ENCODE measurements around the gene C1QL4. TPM values are rescaled to one million over a fixed set of nuclear protein-coding genes. Genes with fewer than 3 reads are reported as not detected.
"Not testable (repeated sequence)": the region's sequence is repeated elsewhere in the genome, so short reads cannot be mapped to it uniquely, and the experiment has no call there.

Gene C1QL4
- total RNA-seq, 3 donors from 2014 or later, result not detected

DNA sequence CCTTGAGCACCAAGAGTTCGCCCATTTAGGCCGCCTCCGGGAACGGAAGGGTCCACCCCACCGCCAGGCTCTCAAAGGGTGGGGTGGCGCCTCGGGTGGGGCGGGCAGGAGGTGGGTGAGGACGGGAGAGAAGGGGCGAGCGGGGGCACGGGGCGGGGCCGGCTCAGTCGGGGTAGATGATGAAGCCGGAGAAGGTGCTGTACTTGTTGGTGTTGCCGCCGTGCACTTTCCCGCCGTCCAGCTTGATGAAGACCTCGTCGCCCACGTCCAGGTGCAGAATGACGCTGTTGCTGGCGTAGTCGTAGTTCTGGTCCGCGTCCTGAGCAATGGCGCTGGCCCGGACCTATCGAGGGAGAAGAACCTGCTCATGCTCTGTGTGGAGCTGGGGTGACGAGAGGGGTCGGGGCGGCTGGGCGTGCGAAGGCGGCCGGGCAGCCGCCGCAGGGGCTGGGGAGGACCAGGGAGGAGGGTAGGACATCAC is 4.1 kb downstream of the C1QL4 start:
- Mint-ChIP-seq H3K4me1 (ENCODE audit: low read depth) (peaks cover 14% of the 10 kb centered on the region), H3K4me3 (peak overlapping the region; percentile 37), H3K9me3 (no peaks in the 10 kb centered on the region), H3K27me3 (ENCODE audit: low read depth) (peaks cover 60% of the 10 kb centered on the region), H3K36me3 (ENCODE audit: insufficient read depth) (no peaks in the 10 kb centered on the region)
- no peak for DNase-seq
- no peak for ATAC-seq

- H3K9me3 Mint-ChIP-seq, result no peaks in the 10 kb centered on the region
- DNase-seq (no peak), ATAC-seq (no peak)
- peaks cover 56% of the 10 kb centered on the region for H3K27me3 Mint-ChIP-seq (ENCODE audit: low read depth)
- H3K4me3 Mint-ChIP-seq, result no peak overlapping the region
- no peaks in the 10 kb centered on the region for H3K36me3 Mint-ChIP-seq (ENCODE audit: insufficient read depth)
- H3K4me1 Mint-ChIP-seq (ENCODE audit: low read depth), result peaks cover 9% of the 10 kb centered on the region
Measured at GRCh38 chr12:49332441-49332861, 4.5 kb downstream of the C1QL4 start.

DNA sequence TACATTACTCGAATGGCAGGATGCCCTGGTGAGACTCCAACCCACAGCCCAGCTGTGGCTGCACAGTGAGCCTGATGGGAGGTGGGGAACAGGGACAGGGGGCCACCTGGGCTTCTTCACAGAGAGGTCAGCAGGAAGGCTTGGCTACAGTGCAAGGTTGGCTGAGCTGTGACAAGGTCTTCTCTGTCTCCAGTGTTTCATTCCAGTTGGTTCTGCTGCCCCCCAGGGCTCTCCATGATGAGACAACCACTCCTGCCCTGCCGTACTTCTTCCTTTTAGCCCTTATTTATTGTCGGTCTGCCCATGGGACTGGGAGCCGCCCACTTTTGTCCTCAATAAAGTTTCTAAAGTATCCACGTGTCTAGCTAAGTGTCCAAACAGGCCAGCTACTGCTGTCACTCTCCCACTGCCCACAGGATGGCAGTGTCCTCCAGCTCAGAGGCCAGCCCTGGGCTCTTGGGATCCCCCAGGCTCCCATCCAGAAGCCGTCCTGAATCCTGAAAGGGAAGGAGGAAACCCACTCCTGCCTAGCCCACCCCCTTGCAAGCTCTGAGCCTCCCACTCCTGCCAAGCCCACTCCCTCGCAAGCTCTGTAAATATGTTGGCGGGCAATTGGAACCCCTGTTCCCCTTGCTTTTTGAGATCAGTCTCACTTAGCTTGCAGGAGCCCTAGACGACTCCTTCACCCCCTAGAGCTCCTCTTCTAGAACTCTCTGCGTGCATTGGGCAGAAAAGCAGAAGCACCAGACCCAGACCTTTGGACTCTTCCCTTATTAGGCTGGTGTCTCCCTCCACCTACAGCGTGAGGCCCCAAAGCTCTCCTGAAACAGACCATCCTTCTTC is 5.4 kb downstream of the C1QL4 start:
- peak in 1 of 2 donors; percentile 44 for ATAC-seq
- Mint-ChIP-seq H3K27me3 (ENCODE audit: low read depth) (peaks cover 48% of the 10 kb centered on the region), H3K4me3 (no peak overlapping the region)

DNA sequence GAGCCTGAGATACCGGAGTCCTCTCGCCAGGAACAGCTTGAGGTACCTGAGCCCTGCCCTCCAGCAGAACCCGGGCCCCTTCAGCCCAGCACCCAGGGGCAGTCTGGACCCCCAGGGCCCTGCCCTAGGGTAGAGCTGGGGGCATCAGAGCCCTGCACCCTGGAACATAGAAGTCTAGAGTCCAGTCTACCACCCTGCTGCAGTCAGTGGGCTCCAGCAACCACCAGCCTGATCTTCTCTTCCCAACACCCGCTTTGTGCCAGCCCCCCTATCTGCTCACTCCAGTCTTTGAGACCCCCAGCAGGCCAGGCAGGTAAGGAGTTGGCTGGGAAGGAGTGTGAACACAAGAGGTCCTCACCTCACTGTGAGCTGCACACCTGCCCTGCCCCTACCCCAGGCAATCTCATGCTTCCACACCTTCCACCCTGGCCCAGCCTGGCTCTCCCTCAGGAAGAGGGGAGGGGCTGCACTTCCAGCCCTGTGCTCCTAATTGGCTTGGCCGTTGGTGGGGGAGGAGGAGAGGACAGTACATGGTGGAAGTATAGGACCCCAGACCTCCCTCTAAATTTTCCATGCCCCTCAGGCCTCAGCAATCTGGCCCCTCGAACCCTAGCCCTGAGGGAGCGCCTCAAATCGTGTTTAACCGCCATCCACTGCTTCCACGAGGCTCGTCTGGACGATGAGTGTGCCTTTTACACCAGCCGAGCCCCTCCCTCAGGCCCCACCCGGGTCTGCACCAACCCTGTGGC is 6.2 kb downstream of the C1QL4 start:
- no peaks in the 10 kb centered on the region for H3K36me3 Mint-ChIP-seq (ENCODE audit: insufficient read depth)
- DNase-seq, result no peak
- H3K4me3 Mint-ChIP-seq, result no peak overlapping the region
- no peaks in the 10 kb centered on the region for H3K9me3 Mint-ChIP-seq
- H3K4me1 Mint-ChIP-seq (ENCODE audit: low read depth), result peaks cover 6% of the 10 kb centered on the region
- ATAC-seq, result no peak
- H3K27me3 Mint-ChIP-seq (ENCODE audit: low read depth), result peaks cover 47% of the 10 kb centered on the region

More for the DNA sequence above, 5.4 kb downstream of the C1QL4 start:
- Mint-ChIP-seq H3K9me3 (no peaks in the 10 kb centered on the region), H3K36me3 (ENCODE audit: insufficient read depth) (no peaks in the 10 kb centered on the region), H3K4me1 (ENCODE audit: low read depth) (peaks cover 6% of the 10 kb centered on the region)
- DNase-seq, result no peak

- DNase-seq, result no peak
Measured at GRCh38 chr12:49330032-49330619, 6.9 kb downstream of the C1QL4 start.

DNA sequence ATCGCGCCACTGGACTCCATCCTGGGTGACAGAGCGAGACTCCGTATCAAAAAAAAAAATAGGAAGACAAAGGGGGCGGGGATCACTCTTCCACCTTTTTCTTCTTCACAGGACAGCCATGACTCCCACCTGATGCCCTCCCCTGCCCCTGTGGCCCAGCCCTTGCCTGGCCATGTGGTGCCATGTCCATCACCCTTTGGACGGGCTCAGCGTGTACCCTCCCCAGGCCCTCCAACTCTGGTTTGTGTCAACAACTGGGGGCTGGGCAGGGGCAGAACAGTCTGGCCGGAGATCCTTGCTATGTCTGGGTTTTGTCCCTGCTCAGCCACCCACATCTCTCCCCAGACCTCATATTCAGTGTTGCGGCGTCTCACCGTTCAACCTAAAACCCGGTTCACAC is 8.2 kb downstream of the C1QL4 start:
- peaks cover 2% of the 10 kb centered on the region for H3K4me1 Mint-ChIP-seq (ENCODE audit: low read depth)
- DNase-seq (no peak), ATAC-seq (no peak)
- no peaks in the 10 kb centered on the region for H3K36me3 Mint-ChIP-seq (ENCODE audit: insufficient read depth)
- H3K4me3 Mint-ChIP-seq, result no peak overlapping the region
- H3K9me3 Mint-ChIP-seq, result no peaks in the 10 kb centered on the region
- peaks cover 29% of the 10 kb centered on the region for H3K27me3 Mint-ChIP-seq (ENCODE audit: low read depth)

More at GRCh38 chr12:49330032-49330619, 6.9 kb downstream of the C1QL4 start:
- ATAC-seq, result no peak
- Mint-ChIP-seq H3K4me3 (no peak overlapping the region), H3K27me3 (ENCODE audit: low read depth) (peaks cover 40% of the 10 kb centered on the region), H3K9me3 (no peaks in the 10 kb centered on the region), H3K4me1 (ENCODE audit: low read depth) (peaks cover 6% of the 10 kb centered on the region), H3K36me3 (ENCODE audit: insufficient read depth) (no peaks in the 10 kb centered on the region)

DNA sequence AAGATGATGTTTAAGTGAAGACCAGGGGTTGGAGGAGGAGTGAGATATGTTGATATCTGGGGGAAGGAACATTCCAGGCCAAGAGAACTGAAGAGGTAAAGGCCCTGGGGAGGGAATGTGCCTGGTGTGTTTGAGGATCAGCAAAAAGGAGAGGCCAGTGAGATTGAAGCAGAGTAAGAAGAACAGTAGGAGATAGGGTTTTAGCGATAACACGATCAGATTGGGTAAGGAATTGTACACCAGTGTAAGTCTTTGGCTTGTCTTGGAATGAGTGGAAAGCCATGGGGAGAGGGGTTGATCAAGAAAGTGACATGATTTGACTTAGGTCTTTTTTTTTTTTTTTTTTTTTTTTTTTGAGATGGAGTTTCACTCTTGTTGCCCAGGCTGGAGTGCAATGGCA is 9.1 kb downstream of the C1QL4 start:
- Mint-ChIP-seq H3K9me3 (no peaks in the 10 kb centered on the region), H3K4me1 (ENCODE audit: low read depth) (peaks cover 7% of the 10 kb centered on the region), H3K36me3 (ENCODE audit: insufficient read depth) (no peaks in the 10 kb centered on the region), H3K27me3 (ENCODE audit: low read depth) (peaks cover 22% of the 10 kb centered on the region), H3K4me3 (no peak overlapping the region)
- no peak for ATAC-seq
- DNase-seq, result no peak

DNA sequence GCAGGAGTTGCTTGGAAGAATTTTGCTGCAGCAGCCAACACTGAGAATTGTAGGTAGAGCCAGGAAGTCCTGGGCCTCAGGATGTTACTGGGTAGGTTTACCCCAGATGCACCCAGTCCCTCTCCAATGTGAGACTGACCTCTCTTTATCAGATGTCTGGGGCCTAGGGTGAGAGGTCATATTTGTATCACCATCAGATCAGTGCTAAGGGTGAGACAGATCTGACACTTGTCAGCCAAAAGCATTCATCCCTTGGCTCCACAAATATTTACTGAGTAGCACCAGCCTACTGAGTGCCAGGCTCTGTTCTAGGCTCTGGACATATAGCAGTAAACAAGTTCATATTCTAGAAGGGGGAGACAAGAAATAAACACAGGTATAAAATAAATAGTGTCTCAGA is 9.6 kb downstream of the C1QL4 start:
- peaks cover 17% of the 10 kb centered on the region for H3K27me3 Mint-ChIP-seq (ENCODE audit: low read depth)
- ATAC-seq, result no peak
- DNase-seq, result no peak
- no peaks in the 10 kb centered on the region for H3K36me3 Mint-ChIP-seq (ENCODE audit: insufficient read depth)
- no peak overlapping the region for H3K4me3 Mint-ChIP-seq
- H3K4me1 Mint-ChIP-seq (ENCODE audit: low read depth), result peaks cover 8% of the 10 kb centered on the region
- H3K9me3 Mint-ChIP-seq, result no peaks in the 10 kb centered on the region

- Mint-ChIP-seq H3K27me3 (ENCODE audit: low read depth) (no peaks in the 10 kb centered on the region), H3K4me3 (no peak overlapping the region), H3K36me3 (ENCODE audit: insufficient read depth) (no peaks in the 10 kb centered on the region), H3K4me1 (ENCODE audit: low read depth) (peaks cover 17% of the 10 kb centered on the region), H3K9me3 (no peaks in the 10 kb centered on the region)
- DNase-seq (no peak), ATAC-seq (no peak)
Measured at GRCh38 chr12:49325606-49326005, 11.4 kb downstream of the C1QL4 start.

DNA sequence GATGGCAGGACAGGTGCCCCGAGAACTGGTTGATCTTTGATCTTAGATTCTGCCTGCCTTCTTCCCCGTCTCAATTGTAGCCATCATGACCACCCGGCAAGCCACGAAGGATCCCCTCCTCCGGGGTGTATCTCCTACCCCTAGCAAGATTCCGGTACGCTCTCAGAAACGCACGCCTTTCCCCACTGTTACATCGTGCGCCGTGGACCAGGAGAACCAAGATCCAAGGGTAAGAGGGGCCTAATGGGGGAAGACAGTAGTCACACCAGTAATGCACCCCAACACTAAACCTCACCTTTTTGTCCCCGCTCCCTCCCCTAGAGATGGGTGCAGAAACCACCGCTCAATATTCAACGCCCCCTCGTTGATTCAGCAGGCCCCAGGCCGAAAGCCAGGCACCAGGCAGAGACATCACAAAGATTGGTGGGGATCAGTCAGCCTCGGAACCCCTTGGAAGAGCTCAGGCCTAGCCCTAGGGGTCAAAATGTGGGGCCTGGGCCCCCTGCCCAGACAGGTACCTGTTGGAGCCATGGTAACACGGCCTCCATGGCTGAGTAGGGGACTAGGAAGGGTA is 13.4 kb downstream of the C1QL4 start:
- Mint-ChIP-seq H3K9me3 (no peaks in the 10 kb centered on the region), H3K36me3 (ENCODE audit: insufficient read depth) (no peaks in the 10 kb centered on the region), H3K27me3 (ENCODE audit: low read depth) (no peaks in the 10 kb centered on the region), H3K4me3 (peak overlapping the region; percentile 84), H3K4me1 (ENCODE audit: low read depth) (peaks cover 17% of the 10 kb centered on the region)
- no peak for DNase-seq
- ATAC-seq, result no peak

GRCh38 chr12:49322708-49323523 is 14.1 kb downstream of the C1QL4 start, which contains the start of gene TROAP:
TSS of gene TROAP (plus strand) at chr12:49323255. CDS start at chr12:49323609, 354 bp downstream.
- Mint-ChIP-seq H3K4me1 (ENCODE audit: low read depth) (peaks cover 17% of the 10 kb centered on the region), H3K36me3 (ENCODE audit: insufficient read depth) (no peaks in the 10 kb centered on the region), H3K4me3 (peak within 1 kb of the TSS; percentile 84), H3K27me3 (ENCODE audit: low read depth) (no peaks in the 10 kb centered on the region), H3K9me3 (no peaks in the 10 kb centered on the region)
- peak; percentile 95 for DNase-seq
- ATAC-seq, result peak; percentile 98 to 99

DNA sequence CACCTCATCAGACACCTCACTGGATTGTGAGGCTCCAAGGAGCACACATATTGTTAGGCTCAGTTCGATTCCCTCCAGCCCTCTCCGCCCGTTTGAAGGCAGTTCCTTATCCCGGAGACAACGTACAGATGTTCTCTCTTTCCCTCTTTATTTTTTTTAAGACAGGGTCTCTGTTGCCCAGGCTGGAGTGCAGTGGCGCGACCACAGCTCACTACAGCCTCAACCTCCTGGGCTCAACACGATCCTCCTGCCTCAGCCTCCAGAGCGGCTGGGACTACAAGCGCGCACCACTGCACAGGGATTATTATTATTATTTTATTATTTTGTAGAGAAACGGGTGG is 14.7 kb downstream of the C1QL4 start:
- Mint-ChIP-seq H3K4me3 (peak overlapping the region; percentile 84), H3K27me3 (ENCODE audit: low read depth) (no peaks in the 10 kb centered on the region), H3K9me3 (no peaks in the 10 kb centered on the region), H3K36me3 (ENCODE audit: insufficient read depth) (no peaks in the 10 kb centered on the region), H3K4me1 (ENCODE audit: low read depth) (peaks cover 17% of the 10 kb centered on the region)
- DNase-seq (no peak), ATAC-seq (no peak)

GRCh38 chr12:49320411-49321103 is 16.4 kb downstream of the C1QL4 start:
- not testable (repeated sequence) for H3K9me3 Mint-ChIP-seq; H3K36me3 Mint-ChIP-seq (ENCODE audit: insufficient read depth); ATAC-seq; DNase-seq; H3K27me3 Mint-ChIP-seq (ENCODE audit: low read depth)
- H3K4me1 Mint-ChIP-seq (ENCODE audit: low read depth), result peaks cover 17% of the 10 kb centered on the region
- peak overlapping the region; percentile 48 for H3K4me3 Mint-ChIP-seq

Data from activated T-cell treated with anti-CD3 and anti-CD28 coated beads, Interleukin-2, amount 50 U/mL, for 4 hours (primary cell).